Nephron progenitor cell (in vitro differentiated cells): ENCODE data around the gene HS1BP3.
A peak's percentile ranks its signal among the peaks of the same experiment; 100 is the strongest.

ENCODE experiments used
- DNase-seq: peaks from one replicate; pipeline ENCODE4 v3.0.0; 2021
- H3K27ac Mint-ChIP-seq: 2 replicates; pipeline ENCODE4 v1.8.0; 2021; ENCODE audit warnings: mild to moderate bottlenecking, moderate library complexity, mixed read lengths
- H3K27me3 Mint-ChIP-seq: 2 replicates; pipeline ENCODE4 v1.8.0; 2021; ENCODE audit warnings: mild to moderate bottlenecking, low read depth, mixed read lengths; ENCODE audit not compliant: poor library complexity
- H3K36me3 Mint-ChIP-seq: 2 replicates; pipeline ENCODE4 v1.8.0; 2021; ENCODE audit warnings: low read depth, mixed read lengths
- H3K4me1 Mint-ChIP-seq: 2 replicates; pipeline ENCODE4 v1.8.0; 2021; ENCODE audit warnings: mixed read lengths
- H3K4me3 Mint-ChIP-seq: 2 replicates; pipeline ENCODE4 v1.8.0; 2021; ENCODE audit warnings: mild to moderate bottlenecking, moderate library complexity, mixed read lengths
- H3K9me3 Mint-ChIP-seq: 2 replicates; pipeline ENCODE4 v1.8.0; 2021; ENCODE audit warnings: mild to moderate bottlenecking, moderate library complexity, mixed read lengths
- TF ChIP-seq, protein P1 (sequence below): fragments of 200-600 bp; sonication (generic); IDR thresholded peaks from 2 replicates; pipeline ENCODE4 v1.5.0; 2021; ENCODE audit warnings: antibody characterized with exemption

Gene HS1BP3

DNA sequence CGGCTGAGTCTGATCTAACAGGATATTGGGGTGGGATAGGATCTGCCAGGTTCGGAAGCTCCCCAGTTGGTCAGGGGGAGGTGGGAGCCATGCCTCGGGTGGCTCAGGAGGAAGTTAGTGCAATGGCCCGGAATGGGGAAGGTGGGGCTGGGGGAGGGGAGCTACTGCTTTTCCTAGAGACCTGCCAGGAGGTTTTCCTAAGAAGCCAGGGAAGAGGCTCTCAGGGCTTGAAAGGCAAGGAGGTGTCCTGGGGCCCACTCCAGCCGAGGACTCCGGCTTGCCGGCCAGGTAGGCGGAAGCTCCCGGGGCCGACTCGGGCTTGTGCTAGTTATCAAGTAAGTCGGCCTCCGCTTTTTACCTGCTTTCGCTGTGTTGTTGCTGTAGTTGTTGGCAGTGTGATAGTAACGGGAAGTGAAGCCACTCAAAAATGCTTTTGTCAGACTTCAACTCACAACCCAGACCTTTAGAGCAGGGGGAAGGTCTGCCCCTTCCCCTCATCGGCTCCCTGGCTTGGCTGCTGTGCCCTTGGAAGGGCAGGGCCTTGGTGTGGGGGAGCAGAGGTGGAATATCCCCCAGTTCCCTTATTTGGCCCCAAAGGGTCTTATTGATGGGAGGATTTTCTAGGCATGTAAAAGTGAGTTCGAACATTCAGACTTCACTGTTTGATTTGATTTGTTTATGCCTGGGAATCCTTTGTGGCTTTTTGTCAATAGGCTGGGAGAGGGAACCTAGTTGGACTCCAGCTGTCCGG is 21.5 kb upstream of the HS1BP3 start:
- peak; percentile 28 for DNase-seq
- H3K27me3 Mint-ChIP-seq = peaks cover 83% of the 10 kb centered on the region
- H3K4me1 Mint-ChIP-seq = peaks cover 24% of the 10 kb centered on the region
- H3K4me3 Mint-ChIP-seq = peak overlapping the region; percentile 70
- H3K9me3 Mint-ChIP-seq = no peaks in the 10 kb centered on the region
- no peak overlapping the region for H3K27ac Mint-ChIP-seq
- TF ChIP-seq, protein P1, sequence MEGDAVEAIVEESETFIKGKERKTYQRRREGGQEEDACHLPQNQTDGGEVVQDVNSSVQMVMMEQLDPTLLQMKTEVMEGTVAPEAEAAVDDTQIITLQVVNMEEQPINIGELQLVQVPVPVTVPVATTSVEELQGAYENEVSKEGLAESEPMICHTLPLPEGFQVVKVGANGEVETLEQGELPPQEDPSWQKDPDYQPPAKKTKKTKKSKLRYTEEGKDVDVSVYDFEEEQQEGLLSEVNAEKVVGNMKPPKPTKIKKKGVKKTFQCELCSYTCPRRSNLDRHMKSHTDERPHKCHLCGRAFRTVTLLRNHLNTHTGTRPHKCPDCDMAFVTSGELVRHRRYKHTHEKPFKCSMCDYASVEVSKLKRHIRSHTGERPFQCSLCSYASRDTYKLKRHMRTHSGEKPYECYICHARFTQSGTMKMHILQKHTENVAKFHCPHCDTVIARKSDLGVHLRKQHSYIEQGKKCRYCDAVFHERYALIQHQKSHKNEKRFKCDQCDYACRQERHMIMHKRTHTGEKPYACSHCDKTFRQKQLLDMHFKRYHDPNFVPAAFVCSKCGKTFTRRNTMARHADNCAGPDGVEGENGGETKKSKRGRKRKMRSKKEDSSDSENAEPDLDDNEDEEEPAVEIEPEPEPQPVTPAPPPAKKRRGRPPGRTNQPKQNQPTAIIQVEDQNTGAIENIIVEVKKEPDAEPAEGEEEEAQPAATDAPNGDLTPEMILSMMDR = no peak
- H3K36me3 Mint-ChIP-seq = no peaks in the 10 kb centered on the region

DNA sequence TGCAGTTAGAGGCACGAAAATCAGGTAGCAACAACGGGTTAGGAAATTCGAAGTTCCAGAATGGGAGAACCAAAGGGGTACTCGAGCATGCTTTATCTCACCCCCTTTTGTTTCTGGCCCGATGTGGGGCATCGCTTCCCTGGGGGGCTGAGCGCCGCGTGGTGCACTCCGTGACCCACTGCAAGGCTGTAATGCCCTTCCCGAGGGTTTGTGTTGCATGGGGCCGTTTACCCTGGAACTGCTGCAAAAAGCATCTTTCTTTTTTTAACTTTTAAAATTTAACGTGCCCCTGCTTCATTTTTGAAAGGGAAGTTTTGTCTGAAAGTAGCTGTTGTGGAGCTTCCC is 20.8 kb upstream of the HS1BP3 start:
- H3K4me3 Mint-ChIP-seq = peak overlapping the region; percentile 70
- H3K9me3 Mint-ChIP-seq = no peaks in the 10 kb centered on the region
- DNase-seq = no peak
- H3K27ac Mint-ChIP-seq = no peak overlapping the region
- TF ChIP-seq, protein P1 = no peak
- no peaks in the 10 kb centered on the region for H3K36me3 Mint-ChIP-seq
- H3K27me3 Mint-ChIP-seq = peaks cover 86% of the 10 kb centered on the region
- H3K4me1 Mint-ChIP-seq = peaks cover 24% of the 10 kb centered on the region

DNA sequence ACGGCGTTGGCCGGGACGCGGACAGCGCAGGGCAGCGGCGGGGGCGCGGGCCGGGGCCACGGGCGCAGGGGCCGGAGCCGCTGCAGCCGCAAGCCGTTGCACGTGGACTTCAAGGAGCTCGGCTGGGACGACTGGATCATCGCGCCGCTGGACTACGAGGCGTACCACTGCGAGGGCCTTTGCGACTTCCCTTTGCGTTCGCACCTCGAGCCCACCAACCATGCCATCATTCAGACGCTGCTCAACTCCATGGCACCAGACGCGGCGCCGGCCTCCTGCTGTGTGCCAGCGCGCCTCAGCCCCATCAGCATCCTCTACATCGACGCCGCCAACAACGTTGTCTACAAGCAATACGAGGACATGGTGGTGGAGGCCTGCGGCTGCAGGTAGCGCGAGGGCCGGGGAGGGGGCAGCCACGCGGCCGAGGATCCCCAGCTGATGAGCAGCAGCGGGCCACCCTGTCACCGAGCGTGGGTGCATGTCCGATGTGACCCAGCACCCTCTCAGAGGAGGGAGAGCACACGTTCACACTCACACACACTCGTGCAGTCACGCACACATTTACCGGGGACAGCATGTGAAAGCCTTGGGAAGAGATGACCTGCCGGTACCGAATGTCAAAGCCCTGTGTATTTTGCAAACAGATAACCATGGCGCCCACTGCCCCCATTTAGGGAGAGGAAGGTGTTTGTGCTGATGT is 20.3 kb upstream of the HS1BP3 start:
- H3K4me3 Mint-ChIP-seq = no peak overlapping the region
- peaks cover 27% of the 10 kb centered on the region for H3K4me1 Mint-ChIP-seq
- TF ChIP-seq, protein P1 = no peak
- H3K36me3 Mint-ChIP-seq = no peaks in the 10 kb centered on the region
- no peaks in the 10 kb centered on the region for H3K9me3 Mint-ChIP-seq
- peak; percentile 37 for DNase-seq
- peaks cover 91% of the 10 kb centered on the region for H3K27me3 Mint-ChIP-seq
- H3K27ac Mint-ChIP-seq = no peak overlapping the region

DNA sequence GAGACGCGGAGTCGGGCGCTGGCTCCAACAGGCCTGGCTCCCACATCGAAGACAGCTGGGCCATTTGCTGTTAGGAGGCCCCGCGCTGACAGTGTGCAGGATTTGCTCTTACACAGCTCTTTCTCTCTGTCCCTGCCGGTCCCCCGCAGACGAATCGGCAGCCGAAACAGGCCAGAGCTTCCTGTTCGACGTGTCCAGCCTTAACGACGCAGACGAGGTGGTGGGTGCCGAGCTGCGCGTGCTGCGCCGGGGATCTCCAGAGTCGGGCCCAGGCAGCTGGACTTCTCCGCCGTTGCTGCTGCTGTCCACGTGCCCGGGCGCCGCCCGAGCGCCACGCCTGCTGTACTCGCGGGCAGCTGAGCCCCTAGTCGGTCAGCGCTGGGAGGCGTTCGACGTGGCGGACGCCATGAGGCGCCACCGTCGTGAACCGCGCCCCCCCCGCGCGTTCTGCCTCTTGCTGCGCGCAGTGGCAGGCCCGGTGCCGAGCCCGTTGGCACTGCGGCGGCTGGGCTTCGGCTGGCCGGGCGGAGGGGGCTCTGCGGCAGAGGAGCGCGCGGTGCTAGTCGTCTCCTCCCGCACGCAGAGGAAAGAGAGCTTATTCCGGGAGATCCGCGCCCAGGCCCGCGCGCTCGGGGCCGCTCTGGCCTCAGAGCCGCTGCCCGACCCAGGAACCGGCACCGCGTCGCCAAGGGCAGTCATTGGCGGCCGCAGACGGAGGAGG is 19.6 kb upstream of the HS1BP3 start:
- Mint-ChIP-seq H3K4me1 (peaks cover 29% of the 10 kb centered on the region), H3K4me3 (peak overlapping the region; percentile 38), H3K27me3 (peaks cover 95% of the 10 kb centered on the region), H3K36me3 (no peaks in the 10 kb centered on the region), H3K27ac (no peak overlapping the region), H3K9me3 (no peaks in the 10 kb centered on the region)
- TF ChIP-seq, protein P1 = no peak
- peak; percentile 48 for DNase-seq

DNA sequence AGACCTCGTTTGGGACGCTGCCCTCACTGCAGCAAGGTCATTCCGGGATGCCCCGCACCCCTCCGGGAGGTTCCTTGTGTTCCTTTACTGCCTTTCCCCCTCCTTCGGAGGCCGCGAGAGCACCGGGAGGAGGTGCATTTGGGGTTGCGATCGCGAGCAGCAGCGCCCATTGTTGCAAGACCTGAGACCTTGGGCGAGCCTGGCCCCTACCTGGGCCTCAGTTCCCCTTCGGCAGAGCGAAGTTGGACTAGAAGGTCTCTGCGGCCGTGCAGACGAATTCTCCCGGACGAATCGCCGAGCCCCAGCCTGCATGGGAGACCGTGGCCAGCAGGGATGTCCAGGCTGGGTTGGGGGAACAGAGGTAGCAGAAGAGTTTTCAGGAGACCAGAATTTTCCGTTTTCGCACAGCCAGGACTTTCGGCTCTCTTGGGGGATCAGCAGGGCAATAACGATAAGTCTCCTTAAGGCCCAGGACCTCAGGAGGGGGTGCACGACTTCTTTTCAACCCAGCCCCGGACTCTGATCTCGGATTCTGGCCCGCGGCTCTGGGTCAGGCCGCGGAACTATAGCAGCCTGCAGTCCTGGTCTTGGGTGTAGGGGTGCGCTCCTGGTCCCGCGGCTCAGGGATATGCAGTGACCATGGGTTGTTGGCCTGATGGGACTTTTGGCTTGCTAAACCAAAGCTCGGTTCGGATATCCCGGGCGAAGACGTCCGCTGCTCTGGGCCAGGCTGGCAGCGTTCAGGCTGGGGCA is 18.8 kb upstream of the HS1BP3 start:
- Mint-ChIP-seq H3K27ac (no peak overlapping the region), H3K4me3 (peak overlapping the region; percentile 25), H3K36me3 (no peaks in the 10 kb centered on the region), H3K27me3 (peaks cover 96% of the 10 kb centered on the region), H3K9me3 (no peaks in the 10 kb centered on the region), H3K4me1 (peaks cover 28% of the 10 kb centered on the region)
- TF ChIP-seq, protein P1 = no peak
- DNase-seq = no peak
